Fibroblast of skin of back (primary cell): Measurements from ENCODE around the gene MYOM3.
"Not testable (repeated sequence)": the region's sequence is repeated elsewhere in the genome, so short reads cannot be mapped to it uniquely, and the experiment has no call there.

Experiments
- DNase-seq: peaks from one replicate; pipeline ENCODE4 v3.0.0-alpha.2; 2013

Gene MYOM3

DNA sequence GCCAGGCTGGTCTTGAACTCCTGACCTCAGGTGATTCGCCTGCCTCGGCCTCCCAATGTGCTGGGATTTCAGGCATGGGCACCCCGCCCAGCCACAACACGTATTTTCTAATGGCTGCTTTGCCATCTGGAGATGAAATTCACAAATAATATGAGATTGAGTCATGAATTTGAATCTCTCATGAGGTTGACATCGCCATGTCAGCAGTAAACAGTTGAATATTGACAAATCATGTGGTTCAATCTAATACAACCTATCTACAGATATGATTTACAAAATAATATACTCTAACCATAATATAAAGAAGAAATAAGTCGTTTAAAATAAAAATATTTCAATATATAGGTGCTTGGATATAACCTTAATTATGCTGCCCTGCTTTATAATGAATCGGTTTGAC is 42.1 kb downstream of the MYOM3 start:
- DNase-seq, result no peak

DNA sequence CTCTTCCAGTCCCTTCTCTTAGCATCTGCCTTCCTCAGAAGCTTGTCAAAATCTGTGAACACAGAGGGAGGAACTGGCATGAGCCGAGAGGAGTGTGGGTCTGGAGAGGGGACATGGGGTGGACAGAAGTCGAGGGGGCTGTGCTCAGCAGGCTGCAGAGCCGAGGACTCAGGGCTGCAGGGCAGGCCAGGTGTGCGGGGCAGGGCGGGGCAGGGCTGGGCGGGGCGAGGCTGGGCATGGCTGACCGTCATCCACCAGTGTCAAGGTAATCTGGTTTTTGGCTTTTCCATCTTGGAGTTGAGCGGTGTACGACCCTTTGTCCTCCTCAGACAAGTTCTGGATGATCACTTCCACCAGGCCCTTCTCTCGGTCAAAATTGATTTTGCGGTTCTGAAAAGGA is 44.0 kb downstream of the MYOM3 start:
- no peak for DNase-seq

DNA sequence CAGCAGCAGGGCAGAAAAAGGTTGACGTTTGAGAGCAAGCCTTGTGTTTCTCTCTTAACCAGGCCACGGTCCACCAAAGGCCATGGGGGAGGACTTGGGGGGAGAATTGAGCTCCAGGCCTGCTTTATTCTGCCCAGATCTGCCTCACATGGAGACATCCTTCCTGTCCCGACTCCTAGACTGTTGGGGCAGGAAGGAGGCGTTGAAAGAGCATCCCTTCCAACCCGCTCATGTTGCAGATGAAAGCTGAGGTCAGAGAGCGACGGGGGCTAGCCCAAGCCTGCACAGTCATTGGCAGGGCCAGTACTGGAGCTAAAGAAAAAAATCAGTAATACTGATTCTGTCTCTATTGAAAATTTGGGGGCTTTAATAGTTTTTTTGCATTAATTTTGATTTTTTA is 46.6 kb downstream of the MYOM3 start:
- DNase-seq, result no peak

DNA sequence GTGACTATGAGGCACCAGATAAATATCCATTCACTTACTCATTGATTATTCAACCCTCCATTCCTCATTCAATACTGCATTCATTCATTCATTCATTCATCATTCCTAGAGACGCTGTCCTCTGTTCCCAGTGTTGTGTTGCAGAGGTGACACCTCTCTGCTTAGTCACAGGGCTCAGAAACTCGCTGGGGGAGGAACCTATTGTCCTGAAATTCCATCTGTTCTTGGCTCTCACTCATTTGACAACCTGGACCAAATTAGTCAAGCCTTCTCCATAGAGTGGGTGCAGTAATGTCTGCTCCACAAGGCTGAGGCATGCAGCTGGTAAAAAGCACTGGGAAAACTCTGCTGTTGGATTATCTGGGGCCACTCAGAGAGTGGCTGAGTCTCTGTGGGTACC is 49.7 kb downstream of the MYOM3 start:
- no peak for DNase-seq

DNA sequence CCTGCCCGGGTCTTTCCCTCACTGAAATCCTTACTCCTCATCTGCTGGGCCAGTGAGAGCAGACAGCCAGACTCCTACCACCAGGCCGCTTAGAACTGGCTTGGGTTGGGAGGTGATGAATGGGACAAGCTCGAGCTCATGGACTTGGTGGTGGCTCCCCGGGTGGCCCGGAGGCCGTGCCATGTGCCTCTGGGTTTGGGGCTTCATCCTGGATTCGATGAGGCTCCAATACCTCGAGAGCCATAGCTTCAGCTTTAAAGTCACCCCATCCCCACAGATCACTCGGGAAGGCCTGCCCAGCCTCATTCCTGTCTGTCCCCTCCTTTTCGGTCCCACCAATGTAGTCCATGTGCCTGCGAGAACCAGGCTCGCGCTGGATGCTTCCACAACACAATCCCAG is 51.5 kb downstream of the MYOM3 start:
- DNase-seq, result no peak

DNA sequence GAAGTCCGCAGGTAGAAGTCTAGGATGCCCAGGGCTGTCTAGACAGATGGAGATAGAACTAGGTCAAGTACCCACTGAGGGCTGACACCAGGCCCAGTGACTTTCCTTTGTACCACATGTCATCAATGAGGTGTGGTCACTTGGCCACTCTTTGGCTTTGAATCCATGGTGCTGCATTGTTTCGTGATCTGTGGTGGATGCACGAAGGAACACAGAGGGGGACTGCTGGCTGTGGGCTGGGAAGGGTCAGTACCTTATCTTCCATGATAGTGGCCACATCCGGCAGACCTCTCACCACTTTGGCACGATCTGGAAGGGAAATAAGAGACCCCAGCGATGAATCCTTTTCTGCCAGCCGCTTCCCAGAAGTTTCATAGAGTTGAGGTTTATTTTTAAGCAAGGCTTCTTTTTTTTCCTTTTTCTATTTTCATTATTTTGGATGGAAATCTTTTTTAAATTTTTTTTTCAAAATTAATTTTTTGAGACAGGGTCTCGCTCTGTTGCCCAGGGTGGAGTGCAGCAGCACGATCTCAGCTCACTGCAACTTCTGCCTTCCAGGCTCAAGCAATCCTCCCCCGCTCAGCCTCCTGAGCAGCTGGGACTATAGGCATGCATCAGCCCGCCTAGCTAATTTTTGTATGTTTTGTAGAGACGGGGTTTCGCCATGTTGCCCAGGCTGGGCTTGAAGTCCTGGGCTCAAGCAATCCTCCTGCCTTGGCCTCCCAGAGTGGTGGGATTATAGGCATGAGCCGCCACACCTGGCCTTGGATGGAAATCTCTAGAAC is 53.1 kb downstream of the MYOM3 start:
- no peak for DNase-seq

DNA sequence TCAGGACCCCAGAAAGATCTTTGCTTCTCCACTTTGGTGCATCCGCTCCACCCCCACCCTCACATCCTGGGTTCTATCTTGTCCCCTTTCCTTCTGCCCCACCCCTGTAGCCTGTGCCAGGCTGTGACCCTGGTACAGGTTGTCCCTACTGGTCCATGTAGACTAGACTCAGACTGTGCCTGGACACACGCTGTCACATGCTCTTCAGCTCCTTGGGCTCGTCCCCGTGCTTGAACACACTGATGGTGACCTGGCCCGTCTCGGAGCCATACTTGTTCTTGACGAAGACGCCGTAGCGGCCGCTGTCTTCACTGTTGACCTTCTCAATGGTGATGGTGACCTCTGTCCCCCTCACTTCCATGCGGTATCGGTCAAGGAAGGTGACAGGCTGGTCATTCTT is 54.8 kb downstream of the MYOM3 start:
- no peak for DNase-seq

DNA sequence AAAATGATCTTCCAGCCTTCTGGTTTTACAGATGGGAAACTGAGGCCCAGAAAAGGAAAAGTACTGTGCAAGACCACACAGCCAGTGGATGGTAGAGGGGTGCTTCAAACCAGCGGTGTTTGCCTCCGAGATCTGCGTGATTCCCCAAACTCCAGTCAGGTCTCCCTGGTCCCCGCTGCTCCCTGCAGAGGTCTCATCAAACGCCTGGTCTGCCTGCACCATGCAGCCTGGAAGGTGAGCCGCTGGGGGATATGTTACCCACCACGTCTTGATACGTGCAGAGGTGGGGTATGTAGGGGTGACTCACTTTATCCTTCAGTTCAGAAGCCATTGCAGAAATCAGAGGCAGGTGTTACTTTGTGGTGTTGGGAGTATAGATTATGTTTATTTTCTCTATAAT is 56.3 kb downstream of the MYOM3 start:
- DNase-seq, result no peak

DNA sequence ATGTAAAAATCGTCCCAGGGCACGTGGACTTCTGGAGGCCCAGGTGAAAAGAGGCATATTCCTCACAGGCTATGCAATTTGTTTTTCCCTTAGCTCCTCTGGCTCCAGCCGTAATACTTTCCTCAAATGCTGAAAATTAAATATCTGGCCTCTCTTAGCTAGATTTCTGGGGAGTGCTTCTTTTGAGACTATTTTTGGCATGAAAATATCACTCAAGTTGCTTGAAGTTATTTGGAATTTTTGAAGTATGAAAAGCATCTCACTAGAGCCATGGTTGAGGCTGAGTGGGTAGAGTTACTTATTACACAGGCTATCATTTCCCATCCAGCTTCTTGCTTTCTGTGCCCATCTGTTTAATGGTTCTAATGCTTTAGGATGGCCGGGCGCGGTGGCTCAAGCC is 59.7 kb downstream of the MYOM3 start:
- DNase-seq, result peak; percentile 42

DNA sequence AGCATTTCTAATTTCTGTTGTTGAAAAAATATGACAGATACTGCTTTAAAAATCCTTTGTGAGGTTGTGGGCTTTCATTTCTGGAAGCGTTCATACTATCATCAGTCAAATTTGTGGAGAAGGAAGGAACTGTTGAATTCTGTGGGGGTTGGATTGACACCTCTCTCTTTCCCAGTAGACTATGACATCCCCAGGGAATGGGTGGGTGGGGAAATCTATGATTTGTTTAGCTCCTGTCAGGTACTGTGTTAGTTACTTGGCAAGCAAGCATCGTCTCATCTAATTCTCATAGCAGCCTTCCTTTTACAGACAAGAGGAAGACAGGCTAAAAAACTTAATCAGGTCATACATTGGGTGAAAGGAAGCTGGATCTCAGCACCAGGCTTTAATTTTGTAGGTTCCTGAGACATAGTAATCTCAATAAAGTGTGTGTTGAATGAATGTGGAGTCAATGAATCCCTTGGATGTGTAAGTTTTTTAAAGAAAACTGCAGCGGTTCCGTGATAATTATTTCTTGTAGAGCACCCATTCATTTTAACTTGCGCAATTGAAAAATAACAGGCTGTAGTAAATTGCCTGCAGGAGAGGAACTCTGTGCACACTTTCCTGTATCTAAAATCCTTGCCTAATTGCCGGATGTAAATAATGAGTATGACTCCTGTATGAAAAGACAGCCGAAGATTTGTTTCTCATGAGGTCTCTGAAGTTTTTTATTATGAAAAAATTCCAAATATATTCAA is 60.6 kb downstream of the MYOM3 start:
- no peak for DNase-seq

DNA sequence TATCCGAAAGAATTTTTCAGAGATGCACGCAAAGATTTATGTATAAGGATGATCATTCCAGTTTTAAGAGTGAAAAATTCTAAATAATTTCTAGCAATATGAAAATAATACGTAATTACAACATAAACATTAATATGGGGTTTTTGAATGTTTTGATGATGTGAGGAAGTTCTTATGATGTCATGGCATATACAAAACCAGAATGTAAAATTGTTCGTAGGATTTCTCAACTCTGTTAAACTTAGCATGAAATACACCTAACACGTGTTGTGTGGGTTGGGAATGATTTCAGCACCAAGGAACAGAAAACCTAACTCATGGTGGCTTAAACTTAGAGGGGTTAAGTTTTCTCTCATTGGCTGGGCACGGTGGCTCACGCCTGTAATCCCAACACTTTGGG is 62.2 kb downstream of the MYOM3 start:
- no peak for DNase-seq

DNA sequence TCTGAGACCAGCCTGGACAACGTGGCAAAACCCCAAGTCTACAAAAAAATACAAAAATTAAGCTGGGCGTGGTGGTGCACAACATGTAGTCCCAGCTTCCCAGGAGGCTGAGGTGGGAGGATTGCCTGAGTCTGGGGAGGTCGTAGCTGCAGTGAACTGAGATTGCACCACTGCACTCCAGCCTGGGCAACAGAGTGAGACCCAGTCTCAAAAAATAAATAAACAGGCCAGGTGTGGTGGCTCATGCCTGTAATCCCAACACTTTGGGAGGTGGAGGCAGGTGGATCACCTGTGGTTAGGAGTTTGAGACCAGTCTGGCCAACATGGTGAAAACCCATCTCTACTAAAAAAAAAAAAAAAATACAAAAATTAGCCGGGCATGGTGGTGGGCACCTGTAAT is 63.0 kb downstream of the MYOM3 start:
- DNase-seq, result not testable (repeated sequence)

DNA sequence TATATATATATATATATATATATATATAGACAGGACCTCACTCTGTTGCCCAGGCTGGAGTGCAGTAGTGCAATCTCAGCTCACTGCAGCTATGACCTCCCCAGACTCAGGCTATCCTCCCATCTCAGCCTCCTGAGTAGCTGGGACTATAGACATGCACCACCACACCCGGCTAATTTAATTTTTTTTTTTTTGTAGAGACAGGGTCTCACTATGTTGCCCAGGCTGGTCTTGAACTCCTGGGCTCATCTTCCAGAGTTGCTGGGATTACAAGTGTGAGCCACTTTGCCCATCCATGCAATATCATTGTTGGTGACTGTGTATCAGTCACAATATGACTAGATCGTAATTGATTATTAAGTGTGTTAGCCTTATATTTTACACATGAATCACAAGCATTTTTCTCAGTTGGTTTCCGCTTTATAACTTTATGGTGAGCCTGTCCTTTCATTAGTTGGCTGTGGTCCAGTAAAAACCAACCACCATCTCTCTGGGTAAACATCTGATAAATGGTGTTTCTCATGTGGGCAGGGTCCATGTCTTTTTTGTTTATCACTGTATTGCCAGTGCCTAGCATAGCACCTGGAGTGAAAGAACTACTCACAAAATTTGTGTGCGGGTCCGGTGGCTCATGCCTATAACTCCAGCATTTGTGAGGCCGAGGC is 63.6 kb downstream of the MYOM3 start:
- no peak for DNase-seq

DNA sequence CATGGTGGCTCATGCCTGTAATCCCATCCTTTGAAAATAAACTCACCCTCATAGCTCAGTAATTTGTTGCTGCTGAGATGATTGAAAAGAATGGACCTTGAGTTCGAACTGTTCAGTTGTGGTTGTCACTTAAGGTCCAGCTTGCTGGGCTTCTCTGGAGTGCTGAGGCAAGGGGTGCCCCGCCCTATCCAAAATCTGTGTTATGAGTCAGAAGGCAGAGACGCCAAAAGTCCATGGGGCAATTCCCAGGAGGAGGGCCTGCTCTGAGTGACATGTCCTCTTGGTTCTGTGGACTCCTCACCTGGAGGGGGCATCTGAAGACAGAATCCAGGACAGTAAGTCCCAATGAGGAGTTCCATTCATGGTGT is 64.8 kb downstream of the MYOM3 start:
- peak; percentile 55 for DNase-seq

DNA sequence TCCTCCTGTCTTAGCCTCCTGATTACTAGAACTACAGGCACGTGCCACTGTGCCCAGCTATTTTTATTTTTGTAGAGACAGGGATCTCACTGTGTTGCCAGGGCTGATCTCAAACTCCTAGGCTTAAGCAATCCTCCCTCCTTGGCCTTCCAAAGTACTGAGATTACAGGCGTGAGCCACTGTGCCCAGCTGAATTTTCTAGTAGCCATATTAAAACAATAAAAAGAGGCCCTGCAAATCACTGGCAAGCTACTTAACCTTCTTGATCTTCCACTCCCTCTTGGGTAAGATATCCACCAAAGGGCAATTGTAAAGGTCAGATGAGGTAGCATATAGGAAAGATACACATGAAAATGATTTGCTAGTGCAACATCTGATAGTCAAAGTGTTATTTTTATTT is 66.2 kb downstream of the MYOM3 start:
- DNase-seq, result no peak

DNA sequence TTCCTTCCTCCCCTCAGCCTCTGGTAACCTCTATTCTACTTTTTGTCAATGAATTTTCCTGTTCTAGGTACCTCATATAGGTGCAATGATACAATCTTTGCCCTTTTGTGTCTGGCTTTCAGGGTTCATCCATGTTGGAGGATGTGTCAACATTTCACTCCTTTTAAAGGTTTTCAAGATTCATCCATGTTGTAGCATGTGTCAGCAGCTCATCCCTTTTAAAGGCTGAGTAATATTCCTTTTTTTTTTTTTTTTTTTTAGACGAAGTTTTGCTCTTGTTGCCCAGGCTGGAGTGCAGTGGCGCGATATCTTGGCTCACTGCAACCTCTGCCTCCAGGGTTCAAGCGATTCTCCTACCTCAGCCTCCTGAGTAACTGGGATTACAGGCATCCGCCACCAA is 67.3 kb downstream of the MYOM3 start:
- DNase-seq, result not testable (repeated sequence)

DNA sequence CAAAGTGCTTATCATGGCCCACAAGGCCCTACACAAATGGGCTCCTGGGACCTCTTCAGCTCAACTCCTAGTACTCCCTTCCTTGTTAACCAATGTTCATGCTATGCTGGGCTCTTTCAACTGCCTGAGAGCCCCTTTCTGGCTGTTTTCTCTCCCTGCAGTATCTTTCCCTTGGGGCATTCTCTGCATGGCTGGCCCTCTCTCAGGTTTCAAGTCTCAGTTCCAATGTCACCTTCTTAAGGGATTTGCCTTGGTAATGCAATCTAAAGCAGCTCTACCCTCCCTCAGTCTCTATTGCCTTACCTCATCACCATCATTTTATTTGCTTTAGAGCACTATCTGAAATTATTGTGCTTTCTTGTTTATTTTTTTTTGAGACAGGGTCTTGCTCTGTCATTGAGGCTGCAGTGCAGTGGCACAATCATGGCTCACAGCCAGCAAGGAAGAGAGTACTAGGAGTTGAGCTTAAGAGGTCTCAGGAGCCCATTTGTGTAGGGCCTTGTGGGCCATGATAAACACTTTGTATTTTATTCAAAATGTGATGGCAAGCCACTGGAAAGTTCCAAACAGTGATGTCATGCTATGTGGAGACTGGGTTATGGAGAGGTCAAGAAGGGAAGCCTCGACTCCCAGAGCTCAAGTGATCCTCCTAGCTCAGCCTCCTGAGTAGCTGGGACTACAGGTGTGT is 68.4 kb downstream of the MYOM3 start:
- DNase-seq, result no peak

DNA sequence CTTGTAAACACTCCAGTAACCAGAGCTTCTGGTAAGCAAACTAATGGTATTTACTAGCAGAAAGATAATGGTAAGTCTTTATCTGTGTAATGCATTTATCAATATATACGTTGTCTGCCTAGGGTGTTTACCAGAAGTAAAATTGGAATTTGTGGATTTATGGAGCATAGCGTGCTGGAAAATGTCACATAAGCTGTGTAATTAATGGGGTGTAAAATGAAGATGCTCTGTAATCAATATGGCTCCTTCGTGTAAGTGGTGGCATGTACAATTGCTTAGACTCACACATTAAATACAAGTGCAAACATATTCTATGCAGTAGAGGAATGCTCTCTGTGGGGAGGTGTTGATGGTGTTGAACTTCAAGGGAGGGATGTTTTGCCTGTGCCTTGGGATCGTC is 69.6 kb downstream of the MYOM3 start:
- DNase-seq, result no peak

DNA sequence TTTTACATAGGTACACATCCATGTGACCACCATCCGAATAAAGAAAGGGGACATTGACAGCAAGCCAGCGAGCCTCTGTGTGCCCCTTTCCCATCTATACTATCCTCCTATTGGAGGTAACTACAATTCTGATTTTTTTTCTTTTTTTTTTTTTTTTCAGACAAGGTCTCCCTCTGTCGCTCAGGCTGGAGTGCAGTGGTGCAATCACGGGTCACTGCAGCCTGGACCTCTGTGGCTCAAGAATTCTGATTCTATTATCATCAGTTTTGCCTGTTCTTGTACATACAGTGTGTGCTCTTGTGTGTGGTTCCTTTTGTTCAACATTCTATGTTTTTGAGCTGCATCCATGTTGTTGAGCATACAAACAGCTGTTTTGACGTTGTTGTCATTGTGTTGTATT is 75.8 kb downstream of the MYOM3 start:
- DNase-seq, result no peak

DNA sequence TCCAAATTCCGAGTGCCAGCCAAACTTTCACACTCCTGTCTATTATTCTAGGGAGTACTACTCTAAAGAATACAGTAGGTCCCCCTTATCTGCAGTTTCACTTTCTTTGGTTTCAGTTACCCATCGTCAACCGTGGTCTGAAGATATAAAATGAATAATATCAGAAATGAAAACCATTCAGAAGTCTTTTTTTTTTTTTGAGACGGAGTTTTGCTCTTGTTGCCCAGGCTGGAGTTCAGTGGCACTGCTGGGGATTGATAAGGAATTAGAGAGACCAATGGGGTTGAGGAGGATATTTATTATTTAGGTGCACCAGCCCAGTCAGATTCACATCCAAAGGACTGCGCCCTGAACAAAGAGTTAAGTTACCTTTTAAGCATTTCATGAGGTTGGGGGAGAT is 79.0 kb downstream of the MYOM3 start:
- no peak for DNase-seq

DNA sequence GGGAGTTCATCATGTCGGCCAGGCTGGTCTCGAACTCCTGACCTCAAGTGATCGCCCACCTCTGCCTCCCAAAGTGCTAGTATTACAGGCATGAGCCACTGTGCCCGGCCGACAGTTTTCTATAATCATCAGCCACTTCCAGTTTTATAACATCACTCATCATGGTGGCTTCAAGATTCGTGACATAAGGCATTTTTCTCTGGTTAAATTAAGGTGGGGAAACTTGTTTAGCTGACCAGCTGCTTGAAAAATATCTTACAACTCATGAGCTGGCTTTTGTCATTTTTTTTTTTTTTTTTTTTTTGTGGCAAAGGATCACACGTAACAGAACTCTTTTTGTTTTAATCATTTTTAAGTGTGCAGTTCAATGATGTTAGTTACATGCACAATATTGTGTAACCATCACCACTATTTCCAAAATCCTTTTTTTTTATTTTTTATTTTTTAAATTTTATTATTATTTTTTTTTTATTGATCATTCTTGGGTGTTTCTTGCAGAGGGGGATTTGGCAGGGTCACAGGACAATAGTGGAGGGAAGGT is 80.9 kb downstream of the MYOM3 start:
- DNase-seq, result not testable (repeated sequence)

DNA sequence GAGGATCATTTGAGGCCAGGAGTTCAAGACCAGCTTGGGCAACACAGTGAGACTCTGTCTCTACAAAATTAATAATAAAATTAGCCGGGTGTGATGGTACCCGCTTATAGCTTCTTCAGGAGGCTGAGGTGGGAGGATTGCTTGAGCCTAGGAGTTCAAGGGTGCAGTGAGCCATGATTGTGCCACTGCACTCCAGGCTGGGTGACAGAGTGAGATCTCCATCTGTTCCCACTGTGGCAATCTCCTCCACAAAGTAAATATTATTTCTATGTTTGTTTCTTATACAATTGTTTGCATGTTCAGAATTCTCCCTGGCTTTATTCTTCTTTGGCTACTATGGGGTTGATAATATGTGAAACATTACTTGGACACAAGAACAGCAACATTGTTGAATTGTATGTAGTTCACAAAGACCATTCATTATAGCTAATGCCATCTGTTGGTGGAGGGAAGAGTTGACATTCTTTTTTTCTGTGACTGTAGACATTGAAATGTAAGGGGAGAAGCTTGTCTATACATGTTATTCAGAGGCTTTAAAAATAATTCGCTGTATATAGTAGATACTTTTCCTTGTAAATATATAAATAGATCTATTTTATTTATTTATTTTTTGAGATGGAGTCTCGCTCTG is 84.0 kb downstream of the MYOM3 start:
- peak; percentile 70 for DNase-seq
